ENCODE results near the gene EFNA2. TPM values are rescaled to one million over a fixed set of nuclear protein-coding genes. Genes with fewer than 3 reads are reported as not detected.

Gene EFNA2
- polyA plus RNA-seq, 1 of the 3 experiments (the other 2 are of a cell fraction): 1.1 TPM

GRCh38 chr19:1324249-1324805 is 38.7 kb downstream of the EFNA2 start:
- H3K9ac ChIP-seq: no peak overlapping the region
- H3K4me2 ChIP-seq: no peak overlapping the region
- DNase-seq: no peak
- ChIA-PET POLR2A (no interaction called here), CTCF (interaction anchor here (1.3 to 1.5 kb wide), 2 partner anchors 9 to 36 kb away, joined by 3 to 17 read pairs; no protein-coding TSS in a partner anchor)
- TF ChIP-seq RCOR1 (IDR thresholded peaks at IDR 0.05; ENCODE audit: low read length) (no peak), YY1 (IDR thresholded peaks at IDR 0.05; ENCODE audit: low read depth) (no peak), IRF3 (IDR thresholded peaks at IDR 0.05; ENCODE audit: low read depth, low read length) (no peak), EZH2phosphoT487 (IDR thresholded peaks at IDR 0.05; ENCODE audit: borderline replicate concordance, low read depth) (no peak), MXI1 (IDR thresholded peaks at IDR 0.05; ENCODE audit: low read depth, low read length) (no peak), TEAD4 (IDR thresholded peaks at IDR 0.05; ENCODE audit: borderline replicate concordance, insufficient read depth) (no peak), PBX3 (IDR thresholded peaks at IDR 0.05) (no peak)
- no peak overlapping the region for H3K27ac ChIP-seq (ENCODE audit: low read depth in 2 of 2, low read length in 1 of 2)
- no peaks in the 10 kb centered on the region; a peak in 1 of 4 replicates for H3K4me1 ChIP-seq (ENCODE audit: control insufficient read depth in 1 of 2, insufficient read depth in 2 of 2, low read depth in 1 of 2, low read length in 1 of 2)
- 91% methylated on average over 11 of the region's 12 CpGs for WGBS (ENCODE audit: low lambda C conversion rate)
- H3K79me2 ChIP-seq (ENCODE audit: insufficient read depth): no peaks in the 10 kb centered on the region
- peaks cover 3% of the 10 kb centered on the region for H3F3A ChIP-seq (replicated peaks; ENCODE audit: insufficient read depth)
- H3K4me3 ChIP-seq (ENCODE audit: low read depth in 2 of 2, low read length in 1 of 2): no peak overlapping the region
- no peaks in the 10 kb centered on the region for H4K20me1 ChIP-seq (ENCODE audit: insufficient read depth)
- H3K9me2 ChIP-seq: no peaks in the 10 kb centered on the region
- H2AFZ ChIP-seq (ENCODE audit: low read depth): no peak overlapping the region
- no peaks in the 10 kb centered on the region for H3K36me3 ChIP-seq (replicated peaks in 1 of 2; ENCODE audit: control insufficient read depth in 1 of 2, insufficient read depth in 2 of 2, low read length in 1 of 2)
- no peaks in the 10 kb centered on the region for H3K27me3 ChIP-seq (ENCODE audit: insufficient read depth)
- H3K9me3 ChIP-seq: no peaks in the 10 kb centered on the region

GRCh38 chr19:1324806-1325567 is 39.3 kb downstream of the EFNA2 start:
- Histone ChIP-seq H4K20me1 (ENCODE audit: insufficient read depth) (no peaks in the 10 kb centered on the region), H3F3A (replicated peaks; ENCODE audit: insufficient read depth) (peaks cover 3% of the 10 kb centered on the region), H3K36me3 (replicated peaks in 1 of 2; ENCODE audit: control insufficient read depth in 1 of 2, insufficient read depth in 2 of 2, low read length in 1 of 2) (no peaks in the 10 kb centered on the region), H3K4me2 (peak overlapping the region; percentile 63; the same call in 1 of the 2 replicates), H3K9ac (0 out of 2 replicates have a peak overlapping the region, but pooled peaks have one; percentile 28), H3K9me2 (no peaks in the 10 kb centered on the region), H3K79me2 (ENCODE audit: insufficient read depth) (no peaks in the 10 kb centered on the region), H3K27ac (ENCODE audit: low read depth in 2 of 2, low read length in 1 of 2) (no peak overlapping the region), H3K27me3 (ENCODE audit: insufficient read depth) (no peaks in the 10 kb centered on the region), H3K4me1 (ENCODE audit: control insufficient read depth in 1 of 2, insufficient read depth in 2 of 2, low read depth in 1 of 2, low read length in 1 of 2) (no peaks in the 10 kb centered on the region; a peak in 1 of 4 replicates), H2AFZ (ENCODE audit: low read depth) (peak overlapping the region; percentile 84; the same call in 1 of the 2 replicates), H3K9me3 (no peaks in the 10 kb centered on the region), H3K4me3 (ENCODE audit: low read depth in 2 of 2, low read length in 1 of 2) (peak overlapping the region in 1 of 2 experiments; percentile 29; a peak in 3 of 4 replicates)
- CTCF ChIA-PET: interaction anchor here (1.3 to 1.5 kb wide), 3 partner anchors 9 to 36 kb away, joined by 3 to 17 read pairs (median 3); no protein-coding TSS in a partner anchor
- WGBS (ENCODE audit: low lambda C conversion rate): 23% methylated on average over 44 of the region's 66 CpGs
- peak; percentile 84 for DNase-seq
- TF ChIP-seq POLR2AphosphoS5 (IDR thresholded peaks at IDR 0.05; ENCODE audit: low read depth, low read length): no peak
- no peak for TF ChIP-seq MEF2A (IDR thresholded peaks at IDR 0.05; ENCODE audit: borderline replicate concordance, low read depth)
- no peak for TF ChIP-seq CTCF (IDR thresholded peaks at IDR 0.05)
- TF ChIP-seq FOXM1 (IDR thresholded peaks at IDR 0.05; ENCODE audit: low read depth): no peak
- TF ChIP-seq EP300 (IDR thresholded peaks at IDR 0.05; ENCODE audit: borderline replicate concordance in 1 of 2, low read depth in 1 of 2, low read length in 1 of 2): no peak
- TF ChIP-seq NRF1 (IDR thresholded peaks at IDR 0.05; ENCODE audit: low read depth, low read length): peak; percentile 48; the same call in 1 of the 2 replicates
- TF ChIP-seq MAX (IDR thresholded peaks at IDR 0.05; ENCODE audit: low read depth): peak; percentile 65; the same call in 1 of the 2 replicates
- POLR2A ChIA-PET: no interaction called here

All from SK-N-SH (cell line).